AG20443 (cell line): ENCODE data around the gene RAD17.
"Not testable (repeated sequence)": the region's sequence is repeated elsewhere in the genome, so short reads cannot be mapped to it uniquely, and the experiment has no call there.

Experiments used
- DNase-seq: peaks from one replicate; pipeline ENCODE4 v3.0.0; 2012; ENCODE audit warnings: low spot score, mixed read lengths

Gene RAD17

GRCh38 chr5:69378376-69378775, 8.8 kb downstream of the RAD17 start:
- no peak for DNase-seq

- DNase-seq = no peak
Observed at GRCh38 chr5:69404659-69405330, 35.2 kb downstream of the RAD17 start.

- peak; percentile 67 for DNase-seq
Observed at GRCh38 chr5:69414885-69415583, 45.4 kb downstream of the RAD17 start, which contains the start of gene MARVELD2. TSS of gene MARVELD2 (plus strand) at chr5:69415116. CDS start at chr5:69419386, 4,270 bp downstream.

GRCh38 chr5:69415584-69415958, 46.0 kb downstream of the RAD17 start:
- DNase-seq = no peak

- no peak for DNase-seq
Observed at GRCh38 chr5:69416180-69416579, 46.6 kb downstream of the RAD17 start.

GRCh38 chr5:69416699-69417098, 47.1 kb downstream of the RAD17 start:
- no peak for DNase-seq

GRCh38 chr5:69418554-69418953, 48.9 kb downstream of the RAD17 start:
- DNase-seq = no peak

GRCh38 chr5:69431424-69432303, 62.0 kb downstream of the RAD17 start:
- no peak for DNase-seq

- no peak for DNase-seq
Observed at GRCh38 chr5:69432412-69433206, 63.0 kb downstream of the RAD17 start.

GRCh38 chr5:69435276-69435884, 65.8 kb downstream of the RAD17 start:
- peak; percentile 26 for DNase-seq

GRCh38 chr5:69444127-69444754, 74.6 kb downstream of the RAD17 start:
- DNase-seq = no peak

GRCh38 chr5:69449511-69449910, 79.9 kb downstream of the RAD17 start:
- DNase-seq = no peak

- peak; percentile 73 for DNase-seq
Observed at GRCh38 chr5:69450116-69450515, 80.5 kb downstream of the RAD17 start.

- not testable (repeated sequence) for DNase-seq
Observed at GRCh38 chr5:69450527-69450926, 80.9 kb downstream of the RAD17 start.

- no peak for DNase-seq
Observed at GRCh38 chr5:69451941-69452647, 82.5 kb downstream of the RAD17 start.

GRCh38 chr5:69453487-69453886, 83.9 kb downstream of the RAD17 start:
- not testable (repeated sequence) for DNase-seq

- DNase-seq = no peak
Observed at GRCh38 chr5:69454460-69455249, 85.0 kb downstream of the RAD17 start.

GRCh38 chr5:69455428-69455988, 85.9 kb downstream of the RAD17 start:
- DNase-seq = not testable (repeated sequence)

GRCh38 chr5:69462170-69462569, 92.6 kb downstream of the RAD17 start:
- DNase-seq = no peak
